ENCODE results near the gene CLEC5A. TPM values are rescaled to one million over a fixed set of nuclear protein-coding genes. Genes with fewer than 3 reads are reported as not detected.

CLEC5A gene
- total and polyA plus RNA-seq, 4 donors = 0.51 to 8.0 (median 4.8) TPM

DNA sequence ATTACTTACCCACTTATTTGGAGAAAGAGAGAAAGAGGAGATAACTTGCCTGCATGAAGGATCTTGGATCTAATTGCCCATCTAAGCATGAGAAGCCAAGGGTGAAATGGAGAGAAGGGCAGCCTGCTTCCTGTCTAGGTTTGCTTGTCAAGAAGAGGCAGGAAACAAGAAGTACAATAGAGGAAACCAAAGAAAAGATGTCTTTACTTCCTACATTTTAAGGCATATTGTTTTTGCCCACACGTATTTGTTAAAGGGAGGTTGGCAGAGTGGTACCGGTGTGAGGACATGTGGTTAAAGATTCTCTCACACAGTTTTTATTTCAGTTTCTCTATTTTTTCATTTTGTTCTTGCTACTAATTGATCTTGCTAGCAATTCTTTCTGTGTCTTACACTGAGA is 32.8 kb upstream of the CLEC5A start:
- WGBS, 2 donors = 93 to 96% methylated on average over 2 of the region's 2 CpGs
- ATAC-seq (ENCODE audit: low FRiP score) = no peak
- H3K27ac ChIP-seq (ENCODE audit: low read depth in 1 of 2, low read length in 2 of 2) = no peak overlapping the region
- intact Hi-C loops (cut with DNase I) = loop anchor here (5.0 to 10.0 kb wide), 3 partner anchors 105 to 323 kb away; no protein-coding TSS in a partner anchor
- no peaks in the 10 kb centered on the region for H3K9me3 ChIP-seq (ENCODE audit: control insufficient read depth, low read length)
- no peaks in the 10 kb centered on the region for H3K4me1 ChIP-seq (ENCODE audit: control insufficient read depth in 1 of 2, insufficient read depth in 2 of 2, low read length in 2 of 2)
- H3K4me3 ChIP-seq (ENCODE audit: low read length in 2 of 2) = no peak overlapping the region
- H3K27me3 ChIP-seq (ENCODE audit: control insufficient read depth in 1 of 2, insufficient read depth in 2 of 2, low read length in 1 of 2) = no peaks in the 10 kb centered on the region
- H3K36me3 ChIP-seq (ENCODE audit: control insufficient read depth in 1 of 2, insufficient read depth in 2 of 2, low read length in 1 of 2) = no peaks in the 10 kb centered on the region
- no peak for DNase-seq

- Histone ChIP-seq H3K4me1 (ENCODE audit: control insufficient read depth in 1 of 2, insufficient read depth in 2 of 2, low read length in 2 of 2) (no peaks in the 10 kb centered on the region), H3K36me3 (ENCODE audit: control insufficient read depth in 1 of 2, insufficient read depth in 2 of 2, low read length in 1 of 2) (no peaks in the 10 kb centered on the region), H3K27me3 (ENCODE audit: control insufficient read depth in 1 of 2, insufficient read depth in 2 of 2, low read length in 1 of 2) (no peaks in the 10 kb centered on the region), H3K4me3 (ENCODE audit: low read length in 2 of 2) (no peak overlapping the region), H3K9me3 (ENCODE audit: control insufficient read depth, low read length) (no peaks in the 10 kb centered on the region), H3K27ac (ENCODE audit: low read depth in 1 of 2, low read length in 2 of 2) (no peak overlapping the region)
- WGBS, 2 donors = 91 to 93% methylated on average over 1 of the region's 1 CpG
- intact Hi-C loops (cut with DNase I) = loop anchor here (5.0 to 10.0 kb wide), 3 partner anchors 106 to 324 kb away; no protein-coding TSS in a partner anchor
- no peak for ATAC-seq (ENCODE audit: low FRiP score)
- no peak for DNase-seq
Measured at GRCh38 chr7:141978351-141978750, 31.6 kb upstream of the CLEC5A start.

DNA sequence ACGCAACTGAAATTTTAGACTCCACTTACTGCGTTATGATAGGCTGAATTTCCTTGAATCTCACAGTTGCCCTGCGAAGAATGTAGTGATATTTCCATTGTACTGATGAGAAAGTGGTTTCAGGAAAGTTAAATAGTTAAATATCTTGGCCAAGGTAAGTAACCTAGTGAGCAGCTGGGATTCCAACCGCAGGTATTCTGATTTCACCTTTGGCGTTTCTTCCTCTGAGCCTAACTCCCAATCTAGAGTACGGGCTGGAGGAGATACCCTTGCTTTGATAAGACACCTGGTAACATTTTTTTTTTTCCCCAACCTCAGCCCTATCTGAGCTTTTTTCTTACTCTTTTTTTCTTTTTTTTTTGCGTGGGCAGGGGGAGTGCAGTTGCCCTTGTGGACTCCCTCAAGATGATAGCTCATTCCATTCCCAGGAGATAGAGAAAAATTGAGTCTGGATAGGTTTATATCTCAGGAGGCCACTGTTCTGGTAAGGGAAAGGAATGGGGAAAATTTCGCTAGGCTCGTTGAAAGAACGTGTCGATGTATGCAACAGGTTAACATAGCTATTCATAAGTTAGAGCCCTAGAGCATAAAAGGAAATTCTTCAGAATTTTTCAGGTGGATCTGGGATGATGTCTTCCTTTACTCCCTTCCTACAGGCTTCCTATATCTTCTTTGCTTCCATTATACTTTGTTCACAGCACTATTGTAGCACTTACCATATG is 29.9 kb upstream of the CLEC5A start:
- Histone ChIP-seq H3K36me3 (ENCODE audit: control insufficient read depth in 1 of 2, insufficient read depth in 2 of 2, low read length in 1 of 2) (no peaks in the 10 kb centered on the region), H3K27me3 (ENCODE audit: control insufficient read depth in 1 of 2, insufficient read depth in 2 of 2, low read length in 1 of 2) (no peaks in the 10 kb centered on the region), H3K4me1 (ENCODE audit: control insufficient read depth in 1 of 2, insufficient read depth in 2 of 2, low read length in 2 of 2) (no peaks in the 10 kb centered on the region), H3K9me3 (ENCODE audit: control insufficient read depth, low read length) (no peaks in the 10 kb centered on the region), H3K4me3 (ENCODE audit: low read length in 2 of 2) (no peak overlapping the region), H3K27ac (ENCODE audit: low read depth in 1 of 2, low read length in 2 of 2) (no peak overlapping the region)
- ATAC-seq (ENCODE audit: low FRiP score) = no peak
- WGBS, 2 donors = 49 to 50% methylated on average over 11 of the region's 11 CpGs
- no peak for DNase-seq
- intact Hi-C loops (cut with DNase I) = loop anchor here (2.0 to 10.0 kb wide), 4 partner anchors 108 to 326 kb away; no protein-coding TSS in a partner anchor

GRCh38 chr7:141975806-141976523 is 29.2 kb upstream of the CLEC5A start:
- 13 to 15% methylated on average over 21 of the region's 21 CpGs for WGBS, 2 donors
- H3K9me3 ChIP-seq (ENCODE audit: control insufficient read depth, low read length) = no peaks in the 10 kb centered on the region
- no peak overlapping the region for H3K4me3 ChIP-seq (ENCODE audit: low read length in 2 of 2)
- H3K27ac ChIP-seq (ENCODE audit: low read depth in 1 of 2, low read length in 2 of 2) = no peak overlapping the region
- H3K4me1 ChIP-seq (ENCODE audit: control insufficient read depth in 1 of 2, insufficient read depth in 2 of 2, low read length in 2 of 2) = no peaks in the 10 kb centered on the region
- DNase-seq = peak; percentile 83 to 89
- H3K27me3 ChIP-seq (ENCODE audit: control insufficient read depth in 1 of 2, insufficient read depth in 2 of 2, low read length in 1 of 2) = no peaks in the 10 kb centered on the region
- ATAC-seq (ENCODE audit: low FRiP score) = no peak
- H3K36me3 ChIP-seq (ENCODE audit: control insufficient read depth in 1 of 2, insufficient read depth in 2 of 2, low read length in 1 of 2) = no peaks in the 10 kb centered on the region
- intact Hi-C loops (cut with DNase I) = loop anchor here (2.0 to 10.0 kb wide), 4 partner anchors 109 to 326 kb away; no protein-coding TSS in a partner anchor

- no peak overlapping the region for H3K27ac ChIP-seq (ENCODE audit: low read depth in 1 of 2, low read length in 2 of 2)
- ATAC-seq (ENCODE audit: low FRiP score) (no peak), DNase-seq (no peak)
- H3K4me1 ChIP-seq (ENCODE audit: control insufficient read depth in 1 of 2, insufficient read depth in 2 of 2, low read length in 2 of 2) = no peaks in the 10 kb centered on the region
- H3K27me3 ChIP-seq (ENCODE audit: control insufficient read depth in 1 of 2, insufficient read depth in 2 of 2, low read length in 1 of 2) = no peaks in the 10 kb centered on the region
- H3K9me3 ChIP-seq (ENCODE audit: control insufficient read depth, low read length) = no peaks in the 10 kb centered on the region
- no peaks in the 10 kb centered on the region for H3K36me3 ChIP-seq (ENCODE audit: control insufficient read depth in 1 of 2, insufficient read depth in 2 of 2, low read length in 1 of 2)
- H3K4me3 ChIP-seq (ENCODE audit: low read length in 2 of 2) = no peak overlapping the region
- intact Hi-C loops (cut with DNase I) = loop anchor here (5.0 to 10.0 kb wide), 3 partner anchors 110 to 327 kb away; no protein-coding TSS in a partner anchor
- 82 to 84% methylated on average over 2 of the region's 2 CpGs for WGBS, 2 donors
Measured at GRCh38 chr7:141974831-141975230, 28.1 kb upstream of the CLEC5A start.

- intact Hi-C loops (cut with DNase I) = loop anchor here in 1 of 2 donors (10.0 kb wide), 1 partner anchor 111 kb away; no protein-coding TSS in a partner anchor
- H3K27ac ChIP-seq (ENCODE audit: low read depth in 1 of 2, low read length in 2 of 2) = no peak within 1 kb of the TSS
- ATAC-seq (ENCODE audit: low FRiP score) (no peak), DNase-seq (no peak)
- H3K27me3 ChIP-seq (ENCODE audit: control insufficient read depth in 1 of 2, insufficient read depth in 2 of 2, low read length in 1 of 2) = no peaks in the 10 kb centered on the region
- H3K36me3 ChIP-seq (ENCODE audit: control insufficient read depth in 1 of 2, insufficient read depth in 2 of 2, low read length in 1 of 2) = no peaks in the 10 kb centered on the region
- no peaks in the 10 kb centered on the region for H3K9me3 ChIP-seq (ENCODE audit: control insufficient read depth, low read length)
- WGBS, 2 donors = 83 to 89% methylated on average over 7 of the region's 7 CpGs
- no peak within 1 kb of the TSS for H3K4me3 ChIP-seq (ENCODE audit: low read length in 2 of 2)
- H3K4me1 ChIP-seq (ENCODE audit: control insufficient read depth in 1 of 2, insufficient read depth in 2 of 2, low read length in 2 of 2) = no peaks in the 10 kb centered on the region
Measured at GRCh38 chr7:141973673-141974072, 26.9 kb upstream of the CLEC5A start, which contains the start of gene TAS2R38. Gene TAS2R38, minus strand, starts transcription at chr7:141973773. Its CDS starts 84 bp downstream, at chr7:141973689.

GRCh38 chr7:141960687-141961422 is 14.1 kb upstream of the CLEC5A start:
- ATAC-seq (ENCODE audit: low FRiP score) = no peak
- no peaks in the 10 kb centered on the region for H3K9me3 ChIP-seq (ENCODE audit: control insufficient read depth, low read length)
- H3K4me3 ChIP-seq (ENCODE audit: low read length in 2 of 2) = no peak overlapping the region
- WGBS, 2 donors = 84 to 86% methylated on average over 3 of the region's 3 CpGs
- no peaks in the 10 kb centered on the region for H3K27me3 ChIP-seq (ENCODE audit: control insufficient read depth in 1 of 2, insufficient read depth in 2 of 2, low read length in 1 of 2)
- DNase-seq = no peak
- H3K4me1 ChIP-seq (ENCODE audit: control insufficient read depth in 1 of 2, insufficient read depth in 2 of 2, low read length in 2 of 2) = no peaks in the 10 kb centered on the region
- no peaks in the 10 kb centered on the region for H3K36me3 ChIP-seq (ENCODE audit: control insufficient read depth in 1 of 2, insufficient read depth in 2 of 2, low read length in 1 of 2)
- intact Hi-C loops (cut with DNase I) = no loop called here
- H3K27ac ChIP-seq (ENCODE audit: low read depth in 1 of 2, low read length in 2 of 2) = no peak overlapping the region

- H3K4me1 ChIP-seq (ENCODE audit: control insufficient read depth in 1 of 2, insufficient read depth in 2 of 2, low read length in 2 of 2) = no peaks in the 10 kb centered on the region
- intact Hi-C loops (cut with DNase I) = no loop called here
- ATAC-seq (ENCODE audit: low FRiP score) (no peak), DNase-seq (no peak)
- no peaks in the 10 kb centered on the region for H3K9me3 ChIP-seq (ENCODE audit: control insufficient read depth, low read length)
- no peak overlapping the region for H3K27ac ChIP-seq (ENCODE audit: low read depth in 1 of 2, low read length in 2 of 2)
- H3K27me3 ChIP-seq (ENCODE audit: control insufficient read depth in 1 of 2, insufficient read depth in 2 of 2, low read length in 1 of 2) = no peaks in the 10 kb centered on the region
- H3K4me3 ChIP-seq (ENCODE audit: low read length in 2 of 2) = no peak overlapping the region
- 63% methylated on average over 3 of the region's 3 CpGs for WGBS, 2 donors
- H3K36me3 ChIP-seq (ENCODE audit: control insufficient read depth in 1 of 2, insufficient read depth in 2 of 2, low read length in 1 of 2) = no peaks in the 10 kb centered on the region
Measured at GRCh38 chr7:141956084-141956483, 9.3 kb upstream of the CLEC5A start.
